Measurements from ENCODE around the gene COL15A1.

DNA sequence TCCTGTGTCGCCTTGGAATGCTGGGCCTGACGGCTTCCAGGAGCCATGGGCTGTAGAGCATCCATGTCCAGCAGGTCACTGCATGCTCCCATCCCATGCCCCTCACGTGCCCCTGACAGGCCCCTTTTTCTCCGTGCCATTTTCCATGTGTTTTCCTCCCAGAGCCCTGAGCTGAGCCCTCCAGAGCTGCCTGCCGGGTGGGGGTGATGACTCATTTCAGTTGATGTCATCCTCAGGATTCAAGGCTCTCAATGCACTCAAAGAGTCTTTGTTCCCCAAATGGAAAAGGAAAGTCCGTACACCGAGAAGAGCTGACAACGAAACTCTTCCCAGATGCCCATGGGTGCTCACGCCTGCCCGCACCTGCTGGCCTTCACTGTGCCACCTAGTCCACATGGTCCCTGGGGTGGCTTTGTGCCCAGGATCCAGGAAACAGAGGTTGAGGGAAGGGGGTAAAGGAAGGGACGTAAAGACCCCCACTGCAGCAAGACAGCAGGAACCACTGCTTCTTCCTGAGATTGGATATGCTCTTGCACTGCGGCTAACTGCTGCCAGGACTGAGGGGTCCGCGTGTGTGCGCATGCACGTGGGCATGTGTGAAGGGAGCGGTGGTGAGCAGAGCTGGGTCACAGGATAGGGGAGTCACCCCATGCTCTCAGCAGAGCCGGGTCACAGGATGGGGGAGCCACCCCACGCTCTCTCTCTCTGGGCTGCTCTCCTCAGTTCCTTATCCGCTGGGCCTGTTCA, 27.6 kb downstream of the COL15A1 start:
- TF ChIP-seq, protein P1, sequence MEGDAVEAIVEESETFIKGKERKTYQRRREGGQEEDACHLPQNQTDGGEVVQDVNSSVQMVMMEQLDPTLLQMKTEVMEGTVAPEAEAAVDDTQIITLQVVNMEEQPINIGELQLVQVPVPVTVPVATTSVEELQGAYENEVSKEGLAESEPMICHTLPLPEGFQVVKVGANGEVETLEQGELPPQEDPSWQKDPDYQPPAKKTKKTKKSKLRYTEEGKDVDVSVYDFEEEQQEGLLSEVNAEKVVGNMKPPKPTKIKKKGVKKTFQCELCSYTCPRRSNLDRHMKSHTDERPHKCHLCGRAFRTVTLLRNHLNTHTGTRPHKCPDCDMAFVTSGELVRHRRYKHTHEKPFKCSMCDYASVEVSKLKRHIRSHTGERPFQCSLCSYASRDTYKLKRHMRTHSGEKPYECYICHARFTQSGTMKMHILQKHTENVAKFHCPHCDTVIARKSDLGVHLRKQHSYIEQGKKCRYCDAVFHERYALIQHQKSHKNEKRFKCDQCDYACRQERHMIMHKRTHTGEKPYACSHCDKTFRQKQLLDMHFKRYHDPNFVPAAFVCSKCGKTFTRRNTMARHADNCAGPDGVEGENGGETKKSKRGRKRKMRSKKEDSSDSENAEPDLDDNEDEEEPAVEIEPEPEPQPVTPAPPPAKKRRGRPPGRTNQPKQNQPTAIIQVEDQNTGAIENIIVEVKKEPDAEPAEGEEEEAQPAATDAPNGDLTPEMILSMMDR (IDR thresholded peaks at IDR 0.05; ENCODE audit: low read depth, low read length, poor library complexity, severe bottlenecking): no peak
- TF ChIP-seq EZH2phosphoT487 (IDR thresholded peaks at IDR 0.05; ENCODE audit: borderline replicate concordance, low read length): no peak
